ENCODE results near the gene LASP1. TPM values are rescaled to one million over a fixed set of nuclear protein-coding genes. Genes with fewer than 3 reads are reported as not detected.

The LASP1 gene
- total RNA-seq, 1 experiment from 2014 or later = 106 TPM

GRCh38 chr17:38918916-38919315, 49.1 kb downstream of the LASP1 start:
- H3K9me3 ChIP-seq (ENCODE audit: low read length) = no peaks in the 10 kb centered on the region
- no peaks in the 10 kb centered on the region for H4K20me1 ChIP-seq (ENCODE audit: low read length)
- no peaks in the 10 kb centered on the region for H3K4me1 ChIP-seq (ENCODE audit: insufficient read depth, low read length)
- H3F3A ChIP-seq (ENCODE audit: low read length, unreplicated experiment) = no peaks in the 10 kb centered on the region
- no peaks in the 10 kb centered on the region for H3K9me2 ChIP-seq (replicated peaks; ENCODE audit: low read length)
- no peak overlapping the region for H3K9ac ChIP-seq (ENCODE audit: low read length)
- H3K27me3 ChIP-seq (ENCODE audit: low read length) = no peaks in the 10 kb centered on the region
- POLR2A ChIA-PET (ENCODE audit: unreplicated experiment) = no interaction called here
- TF ChIP-seq EZH2 (IDR thresholded peaks at IDR 0.05; ENCODE audit: low read length, unreplicated experiment) (no peak), CTCF (conservative IDR thresholded peaks at IDR 0.05; ENCODE audit: low read depth, low read length) (no peak), EZH2phosphoT487 (IDR thresholded peaks at IDR 0.05; ENCODE audit: borderline replicate concordance, low read length) (no peak)
- H3K4me2 ChIP-seq (ENCODE audit: low read length) = no peak overlapping the region
- DNase-seq (no peak), ATAC-seq (no peak)
- CTCF ChIA-PET = no interaction called here
- no peak overlapping the region for H2AFZ ChIP-seq (ENCODE audit: low read length)
- H3K36me3 ChIP-seq (ENCODE audit: low read depth, low read length) = peaks cover 3% of the 10 kb centered on the region
- no peak overlapping the region for H3K4me3 ChIP-seq (ENCODE audit: low read length)
- intact Hi-C loops (cut with micrococcal nuclease) = no loop called here
- no peak overlapping the region for H3K27ac ChIP-seq (ENCODE audit: low read length)
- no peaks in the 10 kb centered on the region for H3K79me2 ChIP-seq (ENCODE audit: low read length)
- BruUV-seq (replicated peaks) = no TSS peak

GRCh38 chr17:38919316-38920078, 49.6 kb downstream of the LASP1 start:
- POLR2A ChIA-PET (ENCODE audit: unreplicated experiment) = no interaction called here
- CTCF ChIA-PET = no interaction called here
- no TSS peak for BruUV-seq (replicated peaks)
- no peaks in the 10 kb centered on the region for H3K9me2 ChIP-seq (replicated peaks; ENCODE audit: low read length)
- no peaks in the 10 kb centered on the region for H3K79me2 ChIP-seq (ENCODE audit: low read length)
- DNase-seq (no peak), ATAC-seq (no peak)
- TF ChIP-seq EZH2phosphoT487 (IDR thresholded peaks at IDR 0.05; ENCODE audit: borderline replicate concordance, low read length) (no peak), CTCF (conservative IDR thresholded peaks at IDR 0.05; ENCODE audit: low read depth, low read length) (no peak), EZH2 (IDR thresholded peaks at IDR 0.05; ENCODE audit: low read length, unreplicated experiment) (no peak)
- H4K20me1 ChIP-seq (ENCODE audit: low read length) = no peaks in the 10 kb centered on the region
- no peaks in the 10 kb centered on the region for H3K4me1 ChIP-seq (ENCODE audit: insufficient read depth, low read length)
- no peaks in the 10 kb centered on the region for H3K27me3 ChIP-seq (ENCODE audit: low read length)
- intact Hi-C loops (cut with micrococcal nuclease) = no loop called here
- no peak overlapping the region for H3K4me3 ChIP-seq (ENCODE audit: low read length)
- no peak overlapping the region for H3K27ac ChIP-seq (ENCODE audit: low read length)
- no peak overlapping the region for H2AFZ ChIP-seq (ENCODE audit: low read length)
- H3K9me3 ChIP-seq (ENCODE audit: low read length) = no peaks in the 10 kb centered on the region
- H3K36me3 ChIP-seq (ENCODE audit: low read depth, low read length) = peaks cover 3% of the 10 kb centered on the region
- no peak overlapping the region for H3K9ac ChIP-seq (ENCODE audit: low read length)
- H3F3A ChIP-seq (ENCODE audit: low read length, unreplicated experiment) = no peaks in the 10 kb centered on the region
- no peak overlapping the region for H3K4me2 ChIP-seq (ENCODE audit: low read length)
